ENCODE measurements around the gene MAP3K2.

The MAP3K2 gene

GRCh38 chr2:127288274-127288673 lies 99.5 kb downstream of the MAP3K2 start:
- no peak for DNase-seq (ENCODE audit: low spot score in 2 of 2)
- no peak for ATAC-seq
- H3K4me3 Mint-ChIP-seq = no peak overlapping the region
- H3K27ac Mint-ChIP-seq = peak overlapping the region; percentile 54
- H3K9me3 Mint-ChIP-seq = peaks cover 5% of the 10 kb centered on the region
- H3K36me3 Mint-ChIP-seq = peaks cover 99% of the 10 kb centered on the region
- H3K4me1 Mint-ChIP-seq = peaks cover 39% of the 10 kb centered on the region

GRCh38 chr2:127283275-127283674 lies 104.5 kb downstream of the MAP3K2 start:
- peaks cover 32% of the 10 kb centered on the region for H3K4me1 Mint-ChIP-seq
- ATAC-seq = no peak
- H3K9me3 Mint-ChIP-seq = peaks cover 5% of the 10 kb centered on the region
- peaks cover 100% of the 10 kb centered on the region for H3K36me3 Mint-ChIP-seq
- DNase-seq (ENCODE audit: low spot score in 2 of 2) = peak in 1 of 2 donors; percentile 35
- no peak overlapping the region for H3K4me3 Mint-ChIP-seq
- H3K27ac Mint-ChIP-seq = peak overlapping the region; percentile 88

DNA sequence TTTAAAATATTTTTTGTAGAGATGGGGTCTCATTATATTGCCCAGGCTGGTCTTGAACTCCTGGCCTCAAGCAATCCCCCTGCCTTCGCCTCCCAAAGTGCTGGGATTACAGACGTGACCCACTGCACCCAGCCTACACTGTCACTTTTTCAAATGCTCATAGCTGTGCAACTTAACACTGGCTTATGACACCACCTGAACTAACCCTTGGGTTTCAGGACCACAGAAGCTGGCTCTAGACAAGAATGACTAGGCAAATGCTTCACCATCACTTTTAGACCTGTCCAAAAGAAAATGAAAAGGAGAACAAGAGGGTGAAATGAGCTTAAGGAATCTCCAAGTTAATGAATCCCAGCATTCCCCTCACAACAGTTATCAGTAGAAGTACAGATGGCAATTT lies 107.1 kb downstream of the MAP3K2 start:
- H3K4me1 Mint-ChIP-seq = peaks cover 41% of the 10 kb centered on the region
- no peak overlapping the region for H3K27ac Mint-ChIP-seq

DNA sequence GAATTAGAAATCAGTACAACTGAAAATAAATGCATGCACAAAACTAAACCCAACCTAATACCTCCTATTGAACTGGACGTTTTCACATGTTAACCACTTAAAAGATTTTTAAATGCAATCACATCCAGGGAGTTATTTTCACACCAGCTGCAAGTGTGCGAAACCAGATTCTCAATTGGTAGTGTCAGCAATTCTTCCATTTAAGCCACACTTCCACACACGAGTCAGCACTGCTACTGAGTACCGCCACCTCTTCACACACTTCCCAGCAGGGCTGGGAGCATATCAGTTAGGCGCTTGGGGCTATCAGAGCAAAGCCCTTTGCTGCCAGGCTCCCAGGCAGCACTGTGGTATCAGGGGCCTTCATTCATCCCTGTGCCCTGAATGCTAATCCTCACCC lies 108.0 kb downstream of the MAP3K2 start:
- peaks cover 5% of the 10 kb centered on the region for H3K9me3 Mint-ChIP-seq
- H3K36me3 Mint-ChIP-seq = peaks cover 100% of the 10 kb centered on the region
- H3K4me3 Mint-ChIP-seq = no peak overlapping the region
- H3K4me1 Mint-ChIP-seq = peaks cover 46% of the 10 kb centered on the region
- H3K27ac Mint-ChIP-seq = no peak overlapping the region
- DNase-seq (ENCODE audit: low spot score in 2 of 2) = no peak
- no peak for ATAC-seq

More for the DNA sequence above, 107.1 kb downstream of the MAP3K2 start:
- ATAC-seq = peak; percentile 61
- Mint-ChIP-seq H3K4me3 (no peak overlapping the region), H3K36me3 (peaks cover 100% of the 10 kb centered on the region), H3K9me3 (peaks cover 5% of the 10 kb centered on the region)
- DNase-seq (ENCODE audit: low spot score in 2 of 2) = no peak

DNA sequence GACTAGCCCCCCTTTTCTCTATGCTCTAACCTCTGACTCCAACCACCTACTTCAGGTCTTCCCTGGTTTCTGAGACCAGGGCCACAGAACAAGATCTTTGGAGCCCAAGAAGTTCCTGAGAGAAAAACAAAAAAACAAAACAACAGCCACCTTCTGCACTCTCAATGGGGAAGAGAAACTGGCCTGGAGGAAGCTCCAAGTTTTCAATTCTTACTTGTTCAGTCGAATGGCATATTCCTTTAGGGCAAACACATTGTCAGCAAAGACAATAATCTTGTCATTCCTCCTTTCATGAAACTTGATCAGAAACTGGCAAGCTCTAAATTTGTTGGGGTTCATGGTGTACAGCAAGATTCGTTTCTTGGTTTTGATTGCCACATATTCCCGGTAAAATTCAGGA lies 108.8 kb downstream of the MAP3K2 start:
- H3K4me3 Mint-ChIP-seq = no peak overlapping the region
- H3K36me3 Mint-ChIP-seq = peaks cover 100% of the 10 kb centered on the region
- peak overlapping the region; percentile 64 for H3K27ac Mint-ChIP-seq
- peaks cover 1% of the 10 kb centered on the region for H3K9me3 Mint-ChIP-seq
- peaks cover 39% of the 10 kb centered on the region for H3K4me1 Mint-ChIP-seq
- ATAC-seq = no peak
- no peak for DNase-seq (ENCODE audit: low spot score in 2 of 2)

- ATAC-seq = no peak
- H3K4me3 Mint-ChIP-seq = no peak overlapping the region
- H3K9me3 Mint-ChIP-seq = no peaks in the 10 kb centered on the region
- H3K27ac Mint-ChIP-seq = peak overlapping the region; percentile 49
- peaks cover 100% of the 10 kb centered on the region for H3K36me3 Mint-ChIP-seq
- peaks cover 21% of the 10 kb centered on the region for H3K4me1 Mint-ChIP-seq
- no peak for DNase-seq (ENCODE audit: low spot score in 2 of 2)
Measured at GRCh38 chr2:127277028-127277427, 110.7 kb downstream of the MAP3K2 start.

GRCh38 chr2:127275789-127276188 lies 112.0 kb downstream of the MAP3K2 start:
- H3K4me3 Mint-ChIP-seq = no peak overlapping the region
- DNase-seq (ENCODE audit: low spot score in 2 of 2) = no peak
- no peaks in the 10 kb centered on the region for H3K9me3 Mint-ChIP-seq
- H3K36me3 Mint-ChIP-seq = peaks cover 100% of the 10 kb centered on the region
- ATAC-seq = no peak
- H3K27ac Mint-ChIP-seq = peak overlapping the region; percentile 49
- H3K4me1 Mint-ChIP-seq = peaks cover 13% of the 10 kb centered on the region

DNA sequence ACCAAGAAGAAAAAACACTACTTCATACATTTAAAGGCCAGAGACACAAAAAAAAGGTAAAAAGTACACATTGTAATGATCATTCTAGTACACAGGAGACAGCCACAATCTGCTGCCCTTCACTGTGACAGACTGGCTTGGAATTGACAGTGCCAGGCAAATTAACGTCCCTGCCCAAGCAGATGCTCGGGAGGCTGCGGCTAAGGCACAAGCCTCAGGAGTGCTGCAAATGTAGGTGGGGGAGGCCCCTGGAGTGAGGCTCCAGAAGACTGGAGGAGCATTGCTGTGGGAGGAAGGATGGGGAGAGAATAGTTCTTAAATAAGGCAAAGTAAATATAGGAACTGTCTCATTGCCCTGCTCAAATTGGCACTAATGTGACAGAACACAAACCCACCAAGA lies 112.4 kb downstream of the MAP3K2 start:
- DNase-seq (ENCODE audit: low spot score in 2 of 2) (no peak), ATAC-seq (no peak)
- Mint-ChIP-seq H3K4me3 (no peak overlapping the region), H3K9me3 (no peaks in the 10 kb centered on the region), H3K27ac (peak overlapping the region; percentile 27), H3K36me3 (peaks cover 100% of the 10 kb centered on the region), H3K4me1 (peaks cover 13% of the 10 kb centered on the region)

DNA sequence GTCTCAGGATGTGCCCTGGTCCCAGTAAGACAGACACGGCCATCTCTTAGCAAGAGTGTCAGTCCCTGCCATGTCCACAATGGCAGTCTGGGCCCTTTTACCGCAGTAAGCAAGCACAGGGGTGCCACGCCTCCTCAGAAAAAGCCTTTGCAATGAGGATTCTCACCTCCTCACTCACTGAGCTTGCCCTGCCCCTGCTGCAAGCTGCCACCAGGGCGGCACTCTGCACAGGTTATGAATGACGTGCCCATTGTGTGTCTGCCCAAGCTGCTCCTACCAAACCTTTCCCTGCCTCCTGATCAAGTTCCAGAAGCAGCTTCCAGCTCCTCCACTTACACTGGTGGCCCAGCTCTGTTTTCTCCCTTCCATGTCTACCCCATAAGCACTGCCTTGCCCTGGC lies 117.1 kb downstream of the MAP3K2 start:
- ATAC-seq (no peak), DNase-seq (ENCODE audit: low spot score in 2 of 2) (no peak)
- Mint-ChIP-seq H3K4me3 (no peak overlapping the region), H3K9me3 (no peaks in the 10 kb centered on the region), H3K27ac (no peak overlapping the region), H3K36me3 (peaks cover 100% of the 10 kb centered on the region), H3K4me1 (peaks cover 5% of the 10 kb centered on the region)

- ATAC-seq = no peak
- no peaks in the 10 kb centered on the region for H3K4me1 Mint-ChIP-seq
Measured at GRCh38 chr2:127261804-127262406, 125.9 kb downstream of the MAP3K2 start.

DNA sequence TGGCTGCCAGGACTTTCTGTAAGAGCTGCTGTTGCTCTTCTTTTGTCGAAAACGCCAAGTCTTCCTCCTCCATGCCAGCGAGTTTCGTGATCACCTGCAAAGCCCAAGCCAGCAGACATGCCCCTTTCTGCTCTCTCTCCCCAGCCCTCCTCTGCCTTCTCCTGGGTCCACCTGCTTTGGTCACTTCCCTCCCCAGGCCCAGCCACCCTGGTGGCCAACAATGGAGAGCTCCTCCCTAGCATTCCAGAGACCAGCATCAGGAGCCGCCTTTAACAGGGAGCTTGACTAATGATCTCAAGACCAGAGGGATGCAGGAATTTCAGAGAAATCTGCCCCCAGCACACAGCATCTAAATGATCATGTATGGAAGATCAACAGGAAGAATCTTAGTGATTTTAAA lies 128.4 kb downstream of the MAP3K2 start:
- DNase-seq (ENCODE audit: low spot score in 2 of 2) (no peak), ATAC-seq (no peak)
- Mint-ChIP-seq H3K4me1 (no peaks in the 10 kb centered on the region), H3K27ac (peak overlapping the region; percentile 49), H3K9me3 (no peaks in the 10 kb centered on the region), H3K36me3 (peaks cover 67% of the 10 kb centered on the region), H3K4me3 (no peak overlapping the region)

More at GRCh38 chr2:127261804-127262406, 125.9 kb downstream of the MAP3K2 start:
- H3K9me3 Mint-ChIP-seq = no peaks in the 10 kb centered on the region
- H3K27ac Mint-ChIP-seq = peak overlapping the region; percentile 61
- H3K36me3 Mint-ChIP-seq = peaks cover 86% of the 10 kb centered on the region
- no peak for DNase-seq (ENCODE audit: low spot score in 2 of 2)
- no peak overlapping the region for H3K4me3 Mint-ChIP-seq

GRCh38 chr2:127256866-127257265 lies 130.9 kb downstream of the MAP3K2 start:
- no peak overlapping the region for H3K4me3 Mint-ChIP-seq
- no peaks in the 10 kb centered on the region for H3K4me1 Mint-ChIP-seq
- peak overlapping the region; percentile 6 for H3K27ac Mint-ChIP-seq
- peaks cover 54% of the 10 kb centered on the region for H3K36me3 Mint-ChIP-seq
- DNase-seq (ENCODE audit: low spot score in 2 of 2) = no peak
- no peak for ATAC-seq
- H3K9me3 Mint-ChIP-seq = no peaks in the 10 kb centered on the region

DNA sequence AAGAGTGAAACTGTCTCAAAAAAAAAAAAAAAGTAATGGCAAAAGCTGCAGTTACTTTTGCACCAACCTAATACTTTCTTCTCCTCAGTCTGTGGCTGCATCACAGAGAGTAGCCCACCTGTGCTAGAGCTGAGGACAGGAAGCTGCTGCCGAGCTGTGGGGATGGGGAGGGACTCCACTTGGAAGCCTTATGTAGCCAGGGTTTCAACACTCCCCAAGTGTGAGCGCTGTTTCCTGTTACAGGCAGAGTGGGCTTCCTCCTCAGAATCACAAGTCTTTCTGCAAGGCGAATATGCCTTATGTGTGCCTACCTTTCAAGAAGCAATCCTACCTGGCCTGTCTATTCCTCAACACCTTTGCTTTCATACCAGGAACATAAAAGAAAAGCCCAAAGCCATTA lies 131.4 kb downstream of the MAP3K2 start:
- no peaks in the 10 kb centered on the region for H3K9me3 Mint-ChIP-seq
- H3K4me3 Mint-ChIP-seq = no peak overlapping the region
- DNase-seq (ENCODE audit: low spot score in 2 of 2) (no peak), ATAC-seq (no peak)
- H3K27ac Mint-ChIP-seq = peak overlapping the region; percentile 6
- H3K4me1 Mint-ChIP-seq = no peaks in the 10 kb centered on the region
- H3K36me3 Mint-ChIP-seq = peaks cover 54% of the 10 kb centered on the region

- Mint-ChIP-seq H3K9me3 (no peaks in the 10 kb centered on the region), H3K4me1 (no peaks in the 10 kb centered on the region), H3K36me3 (peaks cover 52% of the 10 kb centered on the region), H3K27ac (no peak overlapping the region), H3K4me3 (no peak overlapping the region)
- ATAC-seq (no peak), DNase-seq (ENCODE audit: low spot score in 2 of 2) (no peak)
Measured at GRCh38 chr2:127255721-127256120, 132.1 kb downstream of the MAP3K2 start.

- H3K36me3 Mint-ChIP-seq = peaks cover 52% of the 10 kb centered on the region
- no peak overlapping the region for H3K4me3 Mint-ChIP-seq
- no peaks in the 10 kb centered on the region for H3K4me1 Mint-ChIP-seq
- no peaks in the 10 kb centered on the region for H3K9me3 Mint-ChIP-seq
- no peak for ATAC-seq
- no peak for DNase-seq (ENCODE audit: low spot score in 2 of 2)
- peak overlapping the region; percentile 11 for H3K27ac Mint-ChIP-seq
Measured at GRCh38 chr2:127255146-127255545, 132.6 kb downstream of the MAP3K2 start.

GRCh38 chr2:127254386-127254981 lies 133.3 kb downstream of the MAP3K2 start:
- no peak overlapping the region for H3K4me3 Mint-ChIP-seq
- H3K27ac Mint-ChIP-seq = peak overlapping the region; percentile 11
- H3K36me3 Mint-ChIP-seq = peaks cover 45% of the 10 kb centered on the region
- no peaks in the 10 kb centered on the region for H3K4me1 Mint-ChIP-seq
- H3K9me3 Mint-ChIP-seq = no peaks in the 10 kb centered on the region
- DNase-seq (ENCODE audit: low spot score in 2 of 2) = no peak
- ATAC-seq = no peak

Data from stimulated activated effector memory CD8-positive, alpha-beta T cell treated with anti-CD3 and anti-CD28 coated beads, Interleukin-12 subunit alpha, Interleukin-12 subunit beta, amount 100 ng/mL, for 72 hours (primary cell).